ENCODE data around the gene EPOP.

- no peak for TF ChIP-seq TEAD4 (CRISPR knock-in tag; IDR thresholded peaks at IDR 0.05)
- no peak for TF ChIP-seq SP1 (CRISPR knock-in tag; conservative IDR thresholded peaks at IDR 0.05)
- TF ChIP-seq CTCF (IDR thresholded peaks at IDR 0.05), result no peak
- TF ChIP-seq TCF7 (CRISPR knock-in tag; IDR thresholded peaks at IDR 0.05; ENCODE audit: low read depth), result no peak
- TF ChIP-seq MAX (CRISPR knock-in tag; IDR thresholded peaks at IDR 0.05), result peak; percentile 9; the same call in 1 of the 2 replicates
- TF ChIP-seq USF1 (CRISPR knock-in tag; IDR thresholded peaks at IDR 0.05), result no peak
- no peak for TF ChIP-seq TEAD1 (CRISPR knock-in tag; IDR thresholded peaks at IDR 0.05)
- no peak for TF ChIP-seq ATF3 (CRISPR knock-in tag; conservative IDR thresholded peaks at IDR 0.05)
Observed at GRCh38 chr17:38674014-38674748, 576 bp downstream of the EPOP start.
